Measurements from ENCODE around the gene MLLT10.

Gene MLLT10

DNA sequence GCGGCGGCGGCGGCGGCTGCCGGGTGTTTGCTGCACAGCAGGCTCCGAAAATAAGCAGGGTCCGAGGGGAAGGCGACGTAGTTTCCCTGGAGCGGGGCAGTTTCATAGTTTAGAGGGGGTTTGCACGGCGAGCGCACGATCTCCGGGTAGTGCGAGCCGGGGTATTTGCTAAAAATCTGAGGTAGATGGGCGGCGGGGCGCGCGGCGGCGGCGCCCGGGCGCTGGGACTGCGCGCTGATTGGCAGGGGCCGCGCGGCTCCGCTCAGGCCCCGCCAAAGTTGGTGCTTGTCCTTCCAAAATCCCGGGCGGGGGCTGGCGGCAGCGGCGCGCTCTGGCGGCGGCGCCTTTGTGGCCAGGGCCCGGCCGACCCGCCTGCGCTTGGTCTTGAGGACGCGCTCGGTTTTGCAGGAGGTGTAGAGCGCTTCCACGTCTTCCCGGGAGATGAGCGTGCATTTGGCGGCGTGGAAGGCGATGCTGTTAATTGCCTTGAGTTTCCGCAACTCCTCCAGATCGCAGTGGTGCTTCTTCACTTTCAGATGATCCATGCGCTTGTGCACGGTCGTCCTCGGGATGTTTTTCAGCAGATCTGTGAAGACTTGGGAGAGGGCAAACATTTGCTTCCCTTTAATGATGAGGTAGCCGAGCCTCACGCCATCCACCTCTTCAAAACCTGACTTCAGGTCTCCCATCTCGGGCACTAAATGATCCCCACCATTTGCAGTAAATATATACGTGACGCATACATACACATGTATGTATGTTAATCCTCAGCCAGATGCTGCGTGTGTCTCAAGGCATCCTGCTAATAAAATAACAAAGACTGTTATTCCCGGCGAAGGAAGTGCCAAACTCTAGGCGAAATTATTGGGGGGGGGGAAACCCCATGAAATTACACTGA is 16.6 kb upstream of the MLLT10 start:
- no peak for DNase-seq (ENCODE audit: low read depth)

DNA sequence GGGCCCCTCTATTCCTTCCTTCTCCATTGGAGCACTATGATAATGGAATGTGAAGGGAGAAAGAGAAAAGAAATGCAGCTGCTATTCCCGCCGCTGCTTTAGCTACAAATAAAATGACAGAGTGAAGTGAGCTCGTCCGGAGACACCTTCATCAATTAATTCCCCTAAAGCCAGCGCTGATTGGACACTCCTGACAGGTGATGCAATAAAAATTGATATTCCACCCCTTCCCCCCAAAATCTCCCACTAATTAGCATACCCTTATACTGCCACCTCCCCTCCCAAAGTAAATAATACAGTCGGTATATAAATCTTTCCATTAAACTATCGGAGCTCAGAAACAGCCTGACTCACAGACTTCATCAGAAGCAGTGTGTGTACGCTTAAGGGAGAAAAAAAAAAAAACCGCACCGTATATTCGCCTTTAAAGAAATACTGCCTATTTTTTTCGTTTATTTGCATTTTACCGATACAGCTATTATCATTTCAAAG is 15.8 kb upstream of the MLLT10 start:
- DNase-seq (ENCODE audit: low read depth) = no peak

- no peak for DNase-seq (ENCODE audit: low read depth)
Observed at GRCh38 chr10:21518641-21519396, 15.2 kb upstream of the MLLT10 start.

DNA sequence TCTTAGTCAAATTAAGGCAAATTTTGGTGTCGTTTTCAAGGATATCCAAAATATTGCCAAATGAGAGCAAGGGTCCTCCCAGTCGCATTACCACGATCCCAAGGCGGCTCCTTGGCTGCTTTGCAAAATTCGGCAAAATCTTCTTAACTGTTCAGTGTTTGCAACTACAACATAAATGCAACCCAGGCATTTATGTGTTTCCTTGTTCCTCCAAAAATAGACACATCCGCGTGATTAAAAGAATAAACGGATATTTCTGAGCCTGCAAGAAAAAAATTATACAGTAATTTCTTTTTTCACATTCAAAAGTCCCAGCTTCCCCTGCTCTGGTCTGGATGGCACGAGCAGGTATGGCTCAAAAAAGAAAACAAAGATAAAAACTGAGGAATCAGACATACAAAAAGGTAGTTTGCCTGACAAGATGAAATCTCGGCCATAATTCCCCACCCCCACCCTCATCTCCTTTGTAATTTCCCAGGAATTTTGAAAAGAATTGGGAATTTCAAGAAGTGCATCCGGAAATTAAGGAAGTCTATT is 14.6 kb upstream of the MLLT10 start:
- no peak for DNase-seq (ENCODE audit: low read depth)

DNA sequence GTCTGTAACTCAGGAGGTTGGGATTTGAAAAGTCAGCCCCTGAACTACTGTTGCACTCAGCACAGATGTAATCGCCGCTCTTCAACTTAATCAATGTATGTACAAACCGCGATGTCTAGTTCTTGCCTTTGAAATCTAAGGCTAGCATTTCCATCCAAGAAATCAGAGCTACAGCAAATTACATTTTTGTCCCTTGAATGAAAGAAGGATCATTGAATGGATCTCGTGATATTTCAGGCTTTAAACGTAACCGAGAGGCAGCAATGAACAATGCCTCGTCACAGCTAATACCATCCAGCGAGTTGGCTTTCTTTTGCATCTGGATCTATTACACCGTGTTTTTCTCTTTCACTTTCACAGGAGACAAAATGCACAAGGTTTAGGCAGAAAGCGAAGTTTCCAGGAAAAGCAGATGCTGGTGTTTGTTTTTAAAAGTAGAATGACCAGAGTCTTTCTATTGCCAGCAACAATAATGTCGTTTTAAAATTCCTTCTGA is 14.0 kb upstream of the MLLT10 start:
- DNase-seq (ENCODE audit: low read depth) = no peak

- DNase-seq (ENCODE audit: low read depth) = no peak
Observed at GRCh38 chr10:21520509-21520908, 13.5 kb upstream of the MLLT10 start.

- DNase-seq (ENCODE audit: low read depth) = no peak
Observed at GRCh38 chr10:21520949-21521348, 13.1 kb upstream of the MLLT10 start.

GRCh38 chr10:21521751-21522533 is 12.1 kb upstream of the MLLT10 start:
- DNase-seq (ENCODE audit: low read depth) = no peak

GRCh38 chr10:21522631-21523406 is 11.2 kb upstream of the MLLT10 start:
- DNase-seq (ENCODE audit: low read depth) = no peak

- no peak for DNase-seq (ENCODE audit: low read depth)
Observed at GRCh38 chr10:21523557-21524008, 10.4 kb upstream of the MLLT10 start.

- no peak for DNase-seq (ENCODE audit: low read depth)
Observed at GRCh38 chr10:21524131-21524525, 9.9 kb upstream of the MLLT10 start.

- DNase-seq (ENCODE audit: low read depth) = no peak
Observed at GRCh38 chr10:21524526-21525366, 9.3 kb upstream of the MLLT10 start.

DNA sequence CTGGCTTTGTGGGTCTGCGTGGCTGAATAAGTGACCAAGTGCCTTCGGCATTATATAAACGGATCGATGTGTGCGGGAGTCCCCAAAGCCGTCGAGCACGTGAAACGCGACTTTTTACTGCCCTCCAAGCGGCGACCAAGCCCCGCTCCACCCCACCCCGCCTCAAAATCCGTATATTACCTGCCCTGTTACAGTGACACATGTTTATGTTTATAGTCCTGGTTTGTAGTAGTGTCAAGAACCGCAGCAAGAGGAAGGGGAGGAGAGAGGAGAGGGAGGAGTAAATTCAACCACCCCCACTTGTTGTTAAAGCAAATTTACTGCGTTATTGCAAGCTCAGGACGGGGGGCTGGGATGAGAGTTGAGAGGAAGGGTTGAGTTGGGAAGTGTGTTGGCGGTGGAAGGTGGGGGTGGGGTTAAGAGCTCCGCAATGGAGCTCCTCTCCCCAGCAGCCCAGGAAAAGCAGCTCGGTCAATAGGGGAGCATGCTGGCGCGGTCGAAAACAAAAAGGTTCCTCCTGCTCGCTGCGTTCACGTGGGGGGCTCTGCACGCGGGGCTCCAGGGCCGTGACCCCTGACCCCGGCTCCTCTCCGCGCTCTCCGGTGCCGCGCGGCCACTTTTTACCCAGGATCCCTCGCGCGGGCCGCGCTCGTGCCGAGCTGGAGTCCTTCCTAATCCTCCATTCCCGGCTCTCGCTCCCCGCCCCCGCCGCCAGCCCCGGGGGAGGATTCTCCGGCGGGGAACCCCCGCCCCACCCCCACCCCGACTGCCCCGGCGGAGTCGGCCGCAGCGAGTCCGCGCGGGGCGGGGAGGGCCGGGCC is 8.5 kb upstream of the MLLT10 start, which contains the start of gene SKIDA1:
Gene SKIDA1 (minus strand): TSS at position 316 of the 821 bp plus-strand sequence. CDS start 7,860 bp downstream, outside the sequence.
- peak; percentile 68 for DNase-seq (ENCODE audit: low read depth)

DNA sequence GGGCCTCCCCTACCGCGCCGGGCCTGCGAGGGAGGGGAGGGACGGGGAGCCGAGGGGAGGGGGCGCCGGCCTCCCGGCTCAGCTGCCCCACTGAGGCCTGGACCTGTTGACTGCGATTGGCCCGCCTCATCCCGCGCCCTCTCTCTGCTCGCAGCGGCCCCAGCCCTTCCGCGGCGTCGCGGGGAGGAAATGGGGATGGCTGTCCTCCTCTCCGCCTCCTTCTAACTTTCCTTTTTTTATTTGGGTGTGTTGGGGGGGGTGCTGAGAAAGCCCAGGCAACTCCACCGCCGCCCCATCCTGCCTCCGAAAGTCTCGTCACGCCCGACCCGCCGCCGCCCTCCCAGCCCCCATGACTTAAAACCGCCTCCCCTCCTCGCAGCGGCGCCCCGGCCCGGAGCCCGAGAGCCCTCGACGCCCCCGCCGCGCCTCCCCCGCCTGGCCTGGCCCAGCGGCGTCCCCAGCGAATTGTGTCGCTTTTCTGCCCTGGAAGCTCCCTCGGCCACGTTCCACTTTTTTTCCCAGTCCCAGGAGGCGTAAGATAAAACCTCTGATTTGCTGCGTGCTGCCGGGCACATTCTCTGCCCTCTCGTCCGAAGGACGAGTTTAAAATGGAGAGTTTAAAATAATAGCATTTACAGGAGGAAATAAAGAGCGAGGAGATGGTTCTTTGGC is 7.7 kb upstream of the MLLT10 start:
- DNase-seq (ENCODE audit: low read depth) = no peak

DNA sequence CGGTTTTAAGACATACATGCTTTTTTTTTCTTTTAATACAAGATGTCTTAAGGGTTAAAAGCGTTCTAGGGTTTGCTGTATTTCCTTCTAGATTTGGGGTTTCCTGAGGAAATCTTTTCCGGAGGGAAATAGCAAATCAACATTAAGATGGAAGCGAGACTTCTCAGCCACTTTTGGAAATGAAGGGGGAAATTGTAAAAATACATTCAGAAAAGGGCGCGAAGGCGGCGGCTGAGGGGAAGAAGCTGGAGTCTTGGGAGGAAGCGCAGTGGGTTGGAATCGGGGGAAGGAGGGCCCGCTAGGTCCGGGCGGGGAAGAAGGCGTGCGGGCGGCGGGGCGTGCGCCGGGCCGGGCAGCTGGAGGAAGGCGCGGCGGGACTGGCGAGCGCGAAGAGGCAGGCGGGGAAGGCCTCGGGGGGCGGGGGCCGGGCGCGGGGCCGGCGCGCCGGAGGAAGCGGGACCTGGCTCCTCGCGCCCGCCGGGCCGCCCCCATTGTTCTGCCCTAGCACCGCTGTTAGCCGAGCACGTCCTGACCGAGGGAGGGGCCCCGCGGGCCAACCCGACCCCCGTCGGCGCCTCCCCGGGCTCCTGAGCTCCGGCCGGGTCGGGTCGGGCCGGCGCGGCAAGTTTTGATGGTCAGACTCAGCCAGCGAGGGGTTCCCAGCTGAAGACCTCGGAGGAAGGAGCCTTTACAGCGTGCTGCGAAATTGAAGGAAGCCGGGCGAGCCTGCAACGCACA is 7.0 kb upstream of the MLLT10 start:
- DNase-seq (ENCODE audit: low read depth) = no peak

DNA sequence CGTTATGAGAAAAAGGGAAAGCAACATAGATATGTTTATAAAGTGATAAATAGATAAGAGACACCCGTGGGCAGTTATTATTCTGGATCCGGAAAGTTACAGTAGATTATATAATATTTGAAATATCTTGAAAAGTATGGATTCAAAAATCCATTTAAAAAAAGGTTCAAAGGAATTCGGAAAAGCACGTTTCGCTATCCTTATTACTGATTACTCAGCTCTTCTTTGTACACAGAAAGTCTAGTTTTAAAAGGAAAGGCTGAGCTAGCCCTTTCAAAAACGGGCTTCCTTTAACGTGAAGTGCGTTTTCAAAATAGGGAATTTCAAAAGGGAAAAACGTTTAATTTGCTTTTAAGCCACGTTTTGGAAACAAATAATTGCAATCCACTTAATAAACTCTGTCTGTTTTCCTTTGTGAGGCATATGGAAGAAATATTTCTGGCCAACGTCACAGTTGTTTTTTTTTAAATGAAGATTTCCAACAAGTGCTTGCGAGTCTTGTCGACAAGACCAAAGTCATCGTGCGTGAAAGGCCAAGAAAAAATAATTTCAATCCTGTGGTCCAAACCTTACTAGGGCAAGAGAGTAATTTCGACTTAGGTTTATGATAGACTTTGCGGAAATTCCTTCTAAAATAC is 6.3 kb upstream of the MLLT10 start:
- no peak for DNase-seq (ENCODE audit: low read depth)
